Measurements from ENCODE around the gene CYB5A. TPM values are rescaled to one million over a fixed set of nuclear protein-coding genes. Genes with fewer than 3 reads are reported as not detected.
A peak's percentile ranks its signal among the peaks of the same experiment; 100 is the strongest.

The CYB5A gene
- total and polyA plus RNA-seq, 2 experiments from 2014 or later = 273 to 457 TPM

DNA sequence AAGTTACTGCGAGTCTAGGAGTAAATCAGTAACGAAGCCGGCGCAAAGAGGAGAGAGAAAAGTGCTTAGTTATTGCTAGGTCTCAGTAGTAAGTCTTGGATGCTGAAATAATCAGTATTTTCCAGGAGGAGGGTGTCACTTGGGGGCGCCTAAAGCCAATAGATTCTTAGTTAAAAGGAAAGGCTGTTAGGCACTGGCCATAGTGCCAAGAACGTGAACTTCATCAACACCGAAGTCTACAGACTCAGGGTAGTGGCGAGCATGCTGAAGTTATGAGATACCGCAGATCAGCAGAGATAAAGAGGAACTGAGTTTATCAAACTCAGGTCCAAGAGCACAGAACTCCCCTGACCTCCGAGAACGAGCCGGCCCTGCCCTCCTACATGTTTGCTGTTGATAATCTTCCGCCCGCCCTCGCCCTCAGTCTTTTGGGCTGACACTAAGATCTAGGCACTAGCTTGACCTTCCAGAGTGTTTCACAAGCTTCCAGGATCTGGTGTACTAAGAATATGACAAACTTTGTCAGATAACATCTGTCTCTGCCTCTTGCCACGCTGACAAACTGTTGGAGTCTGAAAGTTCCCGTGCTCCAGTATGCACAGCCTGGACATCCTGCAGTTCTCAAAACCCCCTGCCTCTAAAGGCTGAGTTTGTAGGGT lies 49.2 kb downstream of the CYB5A start:
- Histone ChIP-seq H3K4me1 (ENCODE audit: insufficient read depth) (peaks cover 14% of the 10 kb centered on the region), H3K36me3 (replicated peaks; ENCODE audit: insufficient read depth, low read depth) (no peaks in the 10 kb centered on the region), H3K27ac (peak overlapping the region; percentile 47), H3K79me2 (no peaks in the 10 kb centered on the region), H2AFZ (peak overlapping the region; percentile 23), H3K9me2 (replicated peaks; ENCODE audit: insufficient read depth) (no peaks in the 10 kb centered on the region), H3K4me3 (no peak overlapping the region), H3K27me3 (no peaks in the 10 kb centered on the region), H3K9me3 (ENCODE audit: low read depth) (no peaks in the 10 kb centered on the region), H4K20me1 (ENCODE audit: insufficient read depth, poor library complexity, severe bottlenecking) (no peaks in the 10 kb centered on the region), H3K4me2 (peak overlapping the region; percentile 71)
- 31% methylated on average over 17 of the region's 17 CpGs for WGBS (ENCODE audit: low lambda C conversion rate, missing lambda C conversion rate)
- TF ChIP-seq, protein P1, sequence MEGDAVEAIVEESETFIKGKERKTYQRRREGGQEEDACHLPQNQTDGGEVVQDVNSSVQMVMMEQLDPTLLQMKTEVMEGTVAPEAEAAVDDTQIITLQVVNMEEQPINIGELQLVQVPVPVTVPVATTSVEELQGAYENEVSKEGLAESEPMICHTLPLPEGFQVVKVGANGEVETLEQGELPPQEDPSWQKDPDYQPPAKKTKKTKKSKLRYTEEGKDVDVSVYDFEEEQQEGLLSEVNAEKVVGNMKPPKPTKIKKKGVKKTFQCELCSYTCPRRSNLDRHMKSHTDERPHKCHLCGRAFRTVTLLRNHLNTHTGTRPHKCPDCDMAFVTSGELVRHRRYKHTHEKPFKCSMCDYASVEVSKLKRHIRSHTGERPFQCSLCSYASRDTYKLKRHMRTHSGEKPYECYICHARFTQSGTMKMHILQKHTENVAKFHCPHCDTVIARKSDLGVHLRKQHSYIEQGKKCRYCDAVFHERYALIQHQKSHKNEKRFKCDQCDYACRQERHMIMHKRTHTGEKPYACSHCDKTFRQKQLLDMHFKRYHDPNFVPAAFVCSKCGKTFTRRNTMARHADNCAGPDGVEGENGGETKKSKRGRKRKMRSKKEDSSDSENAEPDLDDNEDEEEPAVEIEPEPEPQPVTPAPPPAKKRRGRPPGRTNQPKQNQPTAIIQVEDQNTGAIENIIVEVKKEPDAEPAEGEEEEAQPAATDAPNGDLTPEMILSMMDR (IDR thresholded peaks at IDR 0.05; ENCODE audit: poor library complexity) = peak; percentile 26
- no peak for TF ChIP-seq EZH2 (IDR thresholded peaks at IDR 0.05; ENCODE audit: borderline replicate concordance)
- TF ChIP-seq EZH2phosphoT487 (IDR thresholded peaks at IDR 0.05; ENCODE audit: low read depth, severe bottlenecking, unreplicated experiment) = no peak
- peak; percentile 41 for DNase-seq (ENCODE audit: low spot score)

GRCh38 chr18:74241970-74242369 lies 49.8 kb downstream of the CYB5A start:
- Histone ChIP-seq H3K9me2 (replicated peaks; ENCODE audit: insufficient read depth) (no peaks in the 10 kb centered on the region), H3K79me2 (no peaks in the 10 kb centered on the region), H3K27ac (peak overlapping the region; percentile 47), H3K9me3 (ENCODE audit: low read depth) (no peaks in the 10 kb centered on the region), H3K27me3 (no peaks in the 10 kb centered on the region), H3K4me1 (ENCODE audit: insufficient read depth) (peaks cover 14% of the 10 kb centered on the region), H2AFZ (no peak overlapping the region), H3K4me2 (peak overlapping the region; percentile 71), H3K4me3 (no peak overlapping the region), H3K36me3 (replicated peaks; ENCODE audit: insufficient read depth, low read depth) (no peaks in the 10 kb centered on the region), H4K20me1 (ENCODE audit: insufficient read depth, poor library complexity, severe bottlenecking) (no peaks in the 10 kb centered on the region)
- TF ChIP-seq EZH2 (IDR thresholded peaks at IDR 0.05; ENCODE audit: borderline replicate concordance) (no peak), EZH2phosphoT487 (IDR thresholded peaks at IDR 0.05; ENCODE audit: low read depth, severe bottlenecking, unreplicated experiment) (no peak)
- TF ChIP-seq, protein P1 (IDR thresholded peaks at IDR 0.05; ENCODE audit: poor library complexity) = no peak
- 76% methylated on average over 3 of the region's 3 CpGs for WGBS (ENCODE audit: low lambda C conversion rate, missing lambda C conversion rate)
- no peak for DNase-seq (ENCODE audit: low spot score)

GRCh38 chr18:74241426-74241825 lies 50.3 kb downstream of the CYB5A start:
- no peaks in the 10 kb centered on the region for H3K36me3 ChIP-seq (replicated peaks; ENCODE audit: insufficient read depth, low read depth)
- no peaks in the 10 kb centered on the region for H3K79me2 ChIP-seq
- H4K20me1 ChIP-seq (ENCODE audit: insufficient read depth, poor library complexity, severe bottlenecking) = no peaks in the 10 kb centered on the region
- H3K4me2 ChIP-seq = peak overlapping the region; percentile 71
- H2AFZ ChIP-seq = no peak overlapping the region
- no peak overlapping the region for H3K4me3 ChIP-seq
- H3K9me2 ChIP-seq (replicated peaks; ENCODE audit: insufficient read depth) = no peaks in the 10 kb centered on the region
- H3K4me1 ChIP-seq (ENCODE audit: insufficient read depth) = peaks cover 14% of the 10 kb centered on the region
- WGBS (ENCODE audit: low lambda C conversion rate, missing lambda C conversion rate) = 57% methylated on average over 4 of the region's 4 CpGs
- peak overlapping the region; percentile 47 for H3K27ac ChIP-seq
- H3K9me3 ChIP-seq (ENCODE audit: low read depth) = no peaks in the 10 kb centered on the region
- no peak for DNase-seq (ENCODE audit: low spot score)
- no peaks in the 10 kb centered on the region for H3K27me3 ChIP-seq
- no peak for TF ChIP-seq EZH2phosphoT487 (IDR thresholded peaks at IDR 0.05; ENCODE audit: low read depth, severe bottlenecking, unreplicated experiment)
- no peak for TF ChIP-seq EZH2 (IDR thresholded peaks at IDR 0.05; ENCODE audit: borderline replicate concordance)
- TF ChIP-seq, protein P1 (IDR thresholded peaks at IDR 0.05; ENCODE audit: poor library complexity) = no peak

Data from hepatocyte (in vitro differentiated cells).